Measurements from ENCODE around the gene CDK5R1.
A peak's percentile ranks its signal among the peaks of the same experiment; 100 is the strongest.

CDK5R1 gene

DNA sequence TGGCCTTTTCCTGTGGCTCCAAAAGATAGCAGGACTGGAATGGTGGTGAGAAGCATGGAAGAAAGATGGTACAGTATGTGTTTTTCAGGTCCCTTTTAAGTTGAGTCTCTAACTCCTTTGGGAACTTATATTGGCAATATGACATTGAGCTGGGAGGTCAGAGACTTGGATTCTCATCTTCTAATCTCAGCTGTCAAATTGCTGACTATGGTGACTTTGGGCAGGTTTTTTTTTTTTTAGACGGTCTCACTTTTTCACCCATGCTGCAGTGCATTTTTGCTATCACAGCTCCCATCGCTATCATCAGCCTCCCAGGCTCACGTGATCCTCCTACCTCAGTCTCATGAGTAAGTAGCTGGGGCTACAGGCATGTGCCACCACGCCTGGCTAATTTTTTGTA is 15.1 kb upstream of the CDK5R1 start:
- DNase-seq (ENCODE audit: low read depth), result no peak

DNA sequence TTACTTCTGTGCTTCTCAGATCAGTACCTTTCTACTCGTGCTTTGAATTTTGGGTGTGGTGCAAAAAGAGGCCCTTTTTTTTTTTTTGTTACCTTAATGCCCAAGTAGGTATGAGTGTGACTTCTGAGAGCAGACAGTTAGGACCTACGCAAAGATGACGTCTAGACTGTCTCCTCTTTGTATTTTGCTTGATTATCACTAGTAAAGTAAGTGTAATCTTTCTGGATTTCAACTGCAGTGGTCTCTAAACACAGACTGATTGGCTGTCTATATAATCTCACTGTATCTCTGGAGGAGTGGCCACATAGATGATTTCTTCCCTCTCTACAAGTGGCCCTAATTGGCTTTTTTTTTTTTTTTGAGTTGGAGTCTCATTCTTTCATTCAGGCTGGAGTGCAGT is 11.5 kb upstream of the CDK5R1 start:
- DNase-seq (ENCODE audit: low read depth), result no peak

DNA sequence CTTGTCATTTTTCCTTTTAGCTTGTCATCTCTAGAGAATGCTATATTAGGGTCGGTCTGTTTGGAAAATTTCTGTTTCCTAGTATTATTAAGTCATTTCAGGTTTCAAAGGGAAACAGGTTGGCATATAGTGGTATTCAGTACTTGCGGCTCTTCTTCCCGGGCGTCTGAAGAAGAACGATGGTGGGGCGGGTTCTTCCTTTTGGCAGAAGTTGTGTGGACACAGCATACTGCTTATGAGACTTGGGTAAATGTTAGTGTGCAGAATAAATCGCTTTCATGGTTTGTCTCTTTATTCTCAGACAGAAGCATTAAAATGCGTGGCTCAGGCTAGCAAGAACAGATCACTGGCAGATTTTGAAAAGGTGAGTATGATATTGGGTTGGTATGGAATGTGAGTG is 9.6 kb upstream of the CDK5R1 start:
- DNase-seq (ENCODE audit: low read depth), result no peak

DNA sequence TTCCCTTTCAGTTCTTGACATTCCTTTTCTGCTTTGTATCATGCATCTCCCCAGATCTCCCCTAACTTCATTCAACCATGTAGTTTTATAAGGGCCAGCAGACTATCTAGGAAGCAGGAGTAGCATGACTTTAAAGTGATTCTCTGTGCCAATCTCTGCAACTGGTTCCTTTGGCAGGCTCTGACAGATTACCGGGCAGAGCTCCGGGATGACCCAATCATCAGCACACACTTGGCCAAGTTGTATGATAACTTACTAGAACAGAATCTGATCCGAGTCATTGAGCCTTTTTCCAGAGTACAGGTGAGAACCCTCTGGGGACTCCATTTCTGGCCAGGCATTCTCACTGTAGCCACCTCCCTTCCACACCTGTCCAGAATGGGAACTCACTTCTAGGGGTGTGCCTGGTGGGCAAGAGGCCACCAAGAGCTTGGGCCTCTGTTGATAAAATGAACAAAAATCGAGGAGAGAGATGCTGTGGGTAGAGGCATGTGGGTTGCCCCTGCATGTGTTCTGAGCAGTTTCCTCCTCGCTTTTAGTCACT is 7.6 kb upstream of the CDK5R1 start:
- DNase-seq (ENCODE audit: low read depth), result no peak

DNA sequence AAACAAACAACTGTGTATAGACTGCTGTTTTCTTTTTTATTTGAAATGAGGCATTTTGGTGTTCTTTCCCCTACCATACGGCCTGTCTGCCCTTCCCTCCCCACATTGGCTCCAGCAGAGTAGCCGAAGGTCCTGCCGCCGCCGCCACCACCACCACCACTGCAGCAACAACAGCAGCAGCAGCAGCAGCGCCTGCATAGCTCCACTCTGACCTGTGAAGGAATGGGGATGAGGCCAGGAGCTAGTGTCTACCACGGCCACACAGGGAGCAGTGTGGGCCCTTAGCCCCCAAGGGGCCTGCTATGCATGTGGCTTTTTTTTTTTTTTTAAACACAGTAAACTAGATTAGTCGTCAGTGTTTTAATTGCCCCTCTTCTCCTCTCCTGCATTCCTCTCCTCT is 5.6 kb upstream of the CDK5R1 start:
- no peak for DNase-seq (ENCODE audit: low read depth)

DNA sequence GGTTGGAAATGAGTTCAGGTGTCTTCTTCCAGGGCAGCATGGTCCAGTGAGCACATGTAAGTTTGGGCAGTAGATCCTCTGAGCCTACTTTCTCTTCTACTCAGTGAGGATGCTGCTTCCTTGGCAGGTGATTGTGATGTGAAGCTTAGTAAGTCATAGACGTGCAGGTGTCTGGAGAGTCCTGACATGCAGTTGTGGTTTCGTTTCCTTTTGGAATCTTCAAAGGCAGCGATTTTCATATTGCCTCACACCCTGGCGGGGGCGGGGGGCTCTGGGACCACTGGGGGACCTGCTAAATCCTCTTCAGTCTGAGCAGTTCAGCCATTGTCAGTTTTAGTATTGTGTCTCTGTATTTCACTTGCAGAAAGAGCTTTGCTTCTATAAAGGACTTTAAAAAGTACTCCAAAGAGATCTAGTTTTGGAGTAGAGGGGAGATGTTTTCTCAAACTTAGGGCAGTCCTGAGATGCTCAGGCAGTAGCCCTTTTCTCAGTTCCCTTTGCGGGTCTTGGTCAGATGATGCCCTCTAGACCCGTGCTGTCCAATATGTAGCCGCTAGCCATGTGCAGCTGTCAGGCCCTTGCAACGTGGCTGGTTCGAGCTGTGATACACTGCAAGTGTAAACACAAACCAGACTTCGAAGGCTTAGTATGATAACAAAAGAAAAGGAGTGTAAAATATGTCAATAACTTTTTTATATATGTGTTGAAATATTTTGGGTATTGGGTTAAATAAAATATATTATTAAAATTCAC is 4.0 kb upstream of the CDK5R1 start:
- DNase-seq (ENCODE audit: low read depth), result no peak

DNA sequence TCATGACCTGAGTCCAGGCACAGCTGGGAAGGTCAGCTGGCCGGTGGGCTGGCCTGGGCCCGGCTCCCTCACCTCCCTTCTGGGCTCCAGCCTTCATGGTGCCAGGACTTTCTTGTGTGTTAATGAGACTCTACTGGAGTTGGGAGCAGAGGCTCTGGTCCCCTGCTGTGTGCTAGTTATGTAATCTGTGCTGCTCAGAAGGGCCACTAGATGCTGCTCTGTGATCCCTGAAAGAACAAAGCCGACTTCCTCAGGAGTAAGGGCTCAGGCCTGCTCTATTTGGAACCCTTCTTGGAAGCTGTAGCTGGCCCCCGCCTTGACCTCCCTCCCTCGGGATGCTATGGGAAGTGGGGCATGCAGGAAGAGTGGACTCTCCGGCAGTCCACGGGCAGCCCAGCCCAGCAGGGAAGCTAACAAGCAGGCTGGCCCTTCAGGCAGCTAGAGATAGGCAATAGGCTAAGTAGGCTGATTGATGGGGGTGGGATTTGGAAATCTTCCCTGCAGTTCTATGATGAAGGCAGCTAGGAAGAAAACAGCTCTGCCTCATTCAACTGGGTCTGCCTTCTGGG is 3.3 kb upstream of the CDK5R1 start:
- DNase-seq (ENCODE audit: low read depth), result peak; percentile 60

DNA sequence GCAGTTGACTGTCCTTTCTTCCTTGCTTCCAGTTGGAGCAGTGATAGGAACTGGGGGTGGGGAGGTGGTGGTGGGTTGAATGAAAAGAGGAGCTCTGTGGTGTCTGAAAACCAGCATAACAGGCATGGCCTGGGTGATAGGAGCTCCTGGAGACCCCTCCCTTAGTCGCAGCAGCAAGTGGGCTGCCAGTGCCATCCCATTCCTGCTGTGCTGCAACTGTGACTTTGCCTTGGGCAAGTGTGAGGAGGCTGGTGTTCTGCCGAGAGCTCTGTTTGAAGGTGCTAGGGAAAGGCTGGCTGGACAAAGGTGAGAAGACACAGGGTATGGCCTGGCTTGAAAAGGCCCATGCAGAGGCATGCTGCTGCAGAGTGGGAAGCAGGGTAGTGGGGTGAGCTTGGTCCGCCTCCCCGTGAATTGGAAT is 2.7 kb upstream of the CDK5R1 start:
- no peak for DNase-seq (ENCODE audit: low read depth)

DNA sequence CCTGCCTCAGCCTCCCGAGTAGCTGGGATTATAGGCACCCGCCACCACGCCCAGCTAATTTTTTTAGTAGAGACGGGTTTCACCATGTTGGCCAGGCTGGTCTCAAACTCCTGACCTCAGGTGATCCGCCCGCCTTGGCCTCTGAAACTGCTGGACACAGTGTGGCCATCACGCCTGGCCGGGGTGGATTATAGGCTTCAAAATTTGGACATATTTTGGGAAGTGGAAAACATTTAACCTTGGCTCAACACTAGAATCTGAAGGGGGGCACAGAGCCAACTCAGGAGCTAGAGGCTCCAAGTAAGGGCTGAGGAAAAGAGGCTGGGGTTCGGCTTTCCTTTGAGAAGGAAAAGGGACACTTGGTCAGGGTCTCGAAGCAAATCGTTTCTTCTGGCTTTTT is 2.2 kb upstream of the CDK5R1 start:
- no peak for DNase-seq (ENCODE audit: low read depth)

DNA sequence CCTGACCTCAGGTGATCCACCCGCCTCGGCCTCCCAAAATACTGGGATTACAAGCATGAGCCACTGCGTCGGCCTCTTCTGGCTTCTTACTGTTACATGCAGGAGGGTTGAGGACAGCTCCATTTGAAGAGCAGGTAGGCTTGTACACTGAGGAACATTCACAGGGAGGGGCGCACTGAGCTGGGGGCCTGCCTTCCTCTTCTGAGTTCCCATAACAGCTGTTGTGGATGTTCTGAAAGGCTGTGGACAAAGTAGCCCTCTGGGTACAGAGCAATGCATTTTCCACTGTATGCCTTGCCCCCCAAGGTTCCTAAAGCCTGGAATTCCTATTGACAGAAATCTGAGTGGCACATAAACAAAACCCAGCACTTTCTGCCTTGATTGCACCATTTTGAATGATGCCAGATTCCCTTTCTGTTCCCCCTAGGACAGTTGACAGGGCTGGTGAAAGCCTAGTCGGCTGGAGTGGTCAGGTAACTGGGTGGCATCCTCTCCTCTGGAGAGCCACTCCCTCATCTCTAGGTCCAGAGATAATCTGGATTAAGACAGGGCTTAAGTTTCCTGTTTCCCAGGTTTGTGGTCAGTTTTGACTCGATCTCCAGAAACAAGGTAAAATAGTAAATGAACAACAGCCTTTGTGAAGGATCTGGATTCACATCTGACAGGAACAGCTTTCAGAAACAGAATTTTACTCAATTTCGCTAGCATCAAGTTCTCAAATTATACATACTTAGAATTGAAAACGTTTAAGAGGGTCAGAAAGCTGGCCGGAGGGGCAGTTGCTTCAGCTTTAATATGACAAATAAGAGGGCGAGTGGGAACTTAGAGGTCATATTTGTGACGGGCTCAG is 1.3 kb upstream of the CDK5R1 start:
- DNase-seq (ENCODE audit: low read depth), result no peak

DNA sequence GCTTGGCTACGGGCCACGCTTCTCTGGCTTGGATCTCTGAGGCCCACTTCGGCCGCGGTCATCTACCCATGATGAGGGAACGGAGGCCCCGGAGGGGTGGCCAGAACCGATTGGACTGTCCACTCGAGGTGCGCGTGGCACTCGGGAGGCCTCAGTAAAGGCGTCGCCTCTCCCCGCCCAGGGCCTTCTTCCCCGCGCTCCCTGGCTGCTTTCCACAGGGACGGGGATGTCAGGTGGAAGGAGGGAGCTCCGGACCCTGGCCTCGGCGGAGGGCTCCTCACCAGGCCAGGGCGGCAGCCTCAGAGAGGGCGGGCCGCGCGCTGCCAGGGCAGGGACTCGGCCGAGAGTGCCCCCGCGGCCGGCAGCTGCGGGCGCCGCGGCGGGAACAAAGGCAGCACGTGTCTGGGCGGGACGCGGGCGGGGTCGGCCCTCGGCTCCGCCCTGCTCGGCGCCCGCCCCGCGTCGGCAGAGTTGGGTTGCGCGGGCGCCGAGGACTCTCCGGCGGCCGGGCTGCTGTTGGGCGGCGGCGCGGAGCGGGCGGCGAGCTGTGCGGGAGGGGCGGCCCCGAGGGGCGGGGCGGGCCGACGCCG is 587 bp upstream of the CDK5R1 start:
- DNase-seq (ENCODE audit: low read depth), result peak; percentile 23

DNA sequence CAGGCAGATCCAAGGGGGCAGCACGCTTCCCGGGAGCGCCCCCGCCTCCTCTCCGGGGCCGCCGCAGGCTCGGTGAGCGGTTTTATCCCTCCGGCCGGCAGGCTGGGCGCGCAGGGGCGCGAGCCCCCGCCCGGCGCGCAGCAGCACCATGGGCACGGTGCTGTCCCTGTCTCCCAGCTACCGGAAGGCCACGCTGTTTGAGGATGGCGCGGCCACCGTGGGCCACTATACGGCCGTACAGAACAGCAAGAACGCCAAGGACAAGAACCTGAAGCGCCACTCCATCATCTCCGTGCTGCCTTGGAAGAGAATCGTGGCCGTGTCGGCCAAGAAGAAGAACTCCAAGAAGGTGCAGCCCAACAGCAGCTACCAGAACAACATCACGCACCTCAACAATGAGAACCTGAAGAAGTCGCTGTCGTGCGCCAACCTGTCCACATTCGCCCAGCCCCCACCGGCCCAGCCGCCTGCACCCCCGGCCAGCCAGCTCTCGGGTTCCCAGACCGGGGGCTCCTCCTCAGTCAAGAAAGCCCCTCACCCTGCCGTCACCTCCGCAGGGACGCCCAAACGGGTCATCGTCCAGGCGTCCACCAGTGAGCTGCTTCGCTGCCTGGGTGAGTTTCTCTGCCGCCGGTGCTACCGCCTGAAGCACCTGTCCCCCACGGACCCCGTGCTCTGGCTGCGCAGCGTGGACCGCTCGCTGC is 832 bp downstream of the CDK5R1 start:
- no peak for DNase-seq (ENCODE audit: low read depth)

DNA sequence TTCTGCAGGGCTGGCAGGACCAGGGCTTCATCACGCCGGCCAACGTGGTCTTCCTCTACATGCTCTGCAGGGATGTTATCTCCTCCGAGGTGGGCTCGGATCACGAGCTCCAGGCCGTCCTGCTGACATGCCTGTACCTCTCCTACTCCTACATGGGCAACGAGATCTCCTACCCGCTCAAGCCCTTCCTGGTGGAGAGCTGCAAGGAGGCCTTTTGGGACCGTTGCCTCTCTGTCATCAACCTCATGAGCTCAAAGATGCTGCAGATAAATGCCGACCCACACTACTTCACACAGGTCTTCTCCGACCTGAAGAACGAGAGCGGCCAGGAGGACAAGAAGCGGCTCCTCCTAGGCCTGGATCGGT is 1.4 kb downstream of the CDK5R1 start:
- no peak for DNase-seq (ENCODE audit: low read depth)

DNA sequence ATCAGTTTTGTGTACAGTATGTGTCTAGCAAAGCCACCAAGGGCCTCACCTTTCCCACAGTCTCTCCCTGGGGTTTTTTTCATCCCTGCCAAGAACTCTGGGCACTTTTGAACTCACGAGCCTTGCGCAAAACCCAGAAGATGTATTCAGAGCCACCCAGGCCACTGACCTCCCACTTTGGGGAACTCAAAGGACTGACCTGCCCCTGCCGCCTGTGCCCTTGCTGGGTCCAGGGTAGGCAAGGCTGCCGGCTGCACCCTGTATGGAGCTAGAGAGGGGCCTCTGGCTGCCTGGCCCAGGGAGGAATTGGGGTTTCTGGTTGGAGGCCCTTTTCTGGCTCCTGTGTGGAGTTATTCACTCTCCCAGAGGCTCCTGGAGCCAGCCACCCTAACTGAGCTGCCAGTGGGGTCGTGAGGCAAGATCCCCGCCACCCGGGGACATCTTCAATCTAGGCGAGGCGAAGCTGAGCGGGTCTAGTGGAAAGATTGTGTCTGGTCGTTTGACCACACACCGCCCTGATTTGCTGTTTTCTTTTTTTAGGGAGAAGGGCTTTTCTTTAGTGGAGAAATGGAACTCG is 1.9 kb downstream of the CDK5R1 start:
- no peak for DNase-seq (ENCODE audit: low read depth)

DNA sequence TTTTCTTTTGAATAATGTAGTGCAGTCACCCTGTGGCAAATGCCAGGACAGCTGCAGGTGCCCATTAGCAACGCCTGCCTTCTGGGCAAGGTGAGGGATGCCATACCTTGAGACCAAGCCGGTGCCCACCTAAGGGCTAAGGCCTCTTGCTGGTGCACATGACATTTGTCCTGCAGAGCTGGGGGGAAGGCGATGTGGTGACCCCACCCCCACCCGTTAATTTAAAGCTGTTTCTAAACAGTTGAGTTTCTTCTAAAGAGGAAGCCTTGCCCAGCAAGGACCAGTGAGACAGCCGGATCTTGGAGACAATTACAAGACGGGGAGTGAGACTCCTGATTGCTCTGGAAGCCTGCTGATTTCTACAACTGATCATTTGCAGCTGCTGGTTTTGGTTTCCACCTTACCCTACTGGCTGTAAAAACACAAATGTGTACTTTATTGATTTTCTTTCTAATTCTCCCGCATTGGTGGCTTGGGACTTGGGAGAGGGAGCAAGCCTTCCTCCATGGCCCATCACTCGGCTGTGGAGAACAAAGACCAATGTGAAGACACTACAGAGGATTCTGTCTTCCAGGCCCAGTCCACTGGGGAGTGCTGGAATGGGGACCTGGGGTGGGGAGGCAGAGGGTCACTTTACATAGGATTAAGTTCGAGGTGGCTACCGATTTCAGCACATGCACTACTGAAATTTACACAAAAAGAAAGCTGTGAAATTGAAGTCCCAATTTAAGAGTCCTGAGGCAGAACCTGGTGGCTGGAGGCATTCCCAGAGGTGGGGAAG is 2.7 kb downstream of the CDK5R1 start:
- no peak for DNase-seq (ENCODE audit: low read depth)

DNA sequence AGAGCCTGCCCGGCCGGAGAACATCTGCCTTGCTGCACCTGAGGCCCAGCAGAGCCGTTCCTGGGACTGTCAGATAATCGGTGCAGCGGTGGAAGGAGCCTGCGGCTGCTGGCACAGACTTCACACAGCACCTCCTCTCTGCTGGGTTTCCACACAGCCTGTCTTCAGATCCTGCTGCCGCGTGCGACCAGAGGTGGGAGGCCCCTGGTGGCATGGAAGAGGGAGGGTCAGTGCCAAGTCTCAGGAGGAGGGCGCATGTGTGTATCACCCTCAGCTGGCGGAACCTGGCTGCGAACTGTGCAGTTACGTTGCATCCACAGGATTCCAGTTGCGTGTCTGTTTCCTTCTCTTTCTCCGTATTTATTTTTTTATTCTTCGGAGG is 3.3 kb downstream of the CDK5R1 start:
- no peak for DNase-seq (ENCODE audit: low read depth)

DNA sequence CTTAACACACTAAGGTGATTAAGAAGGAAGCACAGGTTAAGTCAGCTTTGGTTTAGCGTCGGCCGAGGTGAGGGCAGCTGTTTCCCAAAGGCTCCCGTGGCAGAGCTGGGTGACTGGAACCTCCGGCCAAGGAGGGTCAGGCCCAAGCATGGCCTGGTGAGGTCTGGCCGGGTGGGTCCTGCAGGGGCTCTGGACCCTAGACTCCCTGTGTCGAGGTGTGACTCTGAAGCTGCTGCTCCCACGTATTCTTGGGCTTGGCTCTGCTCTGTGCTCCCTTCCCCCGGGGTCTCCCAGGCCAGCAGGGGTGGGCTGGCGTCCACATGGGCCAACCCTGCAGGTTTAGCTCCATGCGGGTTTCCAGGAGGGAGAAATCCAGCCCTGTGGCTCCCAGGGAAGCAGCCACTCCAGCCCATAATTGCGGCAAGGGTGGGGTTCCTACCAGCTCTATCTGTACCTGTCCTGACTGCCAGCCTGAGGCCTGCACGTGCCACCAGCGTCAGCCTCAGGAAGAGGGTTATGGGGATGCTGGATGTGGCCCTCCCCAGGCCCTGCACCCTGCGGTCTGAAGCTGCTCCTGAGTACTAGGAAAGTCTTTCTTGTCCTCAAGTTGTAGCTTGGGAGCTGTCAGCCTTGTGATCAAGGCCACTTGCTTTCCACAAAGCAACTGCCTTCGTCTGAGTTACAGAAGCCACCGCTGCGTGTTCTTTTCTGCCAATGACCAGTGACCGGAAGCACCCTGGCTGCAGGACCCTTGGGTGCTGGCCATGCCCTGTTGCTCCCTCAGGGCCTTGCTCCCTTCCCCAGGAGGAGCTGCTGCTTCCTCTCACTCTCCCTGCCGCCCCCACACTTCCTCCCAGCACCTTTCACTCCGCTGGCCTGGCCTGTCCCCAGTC is 4.8 kb downstream of the CDK5R1 start:
- DNase-seq (ENCODE audit: low read depth), result no peak

DNA sequence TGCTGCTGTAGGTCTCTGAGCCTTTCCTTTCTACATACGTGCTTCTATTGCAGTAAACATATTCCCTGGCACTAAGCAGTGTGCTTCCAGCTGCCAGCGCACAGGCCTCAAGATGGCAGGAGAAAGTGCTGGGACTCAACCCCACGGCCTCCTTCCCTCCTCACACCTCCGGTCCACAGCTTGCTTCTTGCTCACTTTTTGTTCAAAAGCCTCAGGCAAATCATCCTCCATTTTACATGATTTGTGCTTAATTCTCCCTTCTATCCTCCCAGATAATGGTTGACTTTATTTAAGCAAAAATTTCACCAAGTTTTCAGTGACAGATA is 5.4 kb downstream of the CDK5R1 start:
- DNase-seq (ENCODE audit: low read depth), result no peak

DNA sequence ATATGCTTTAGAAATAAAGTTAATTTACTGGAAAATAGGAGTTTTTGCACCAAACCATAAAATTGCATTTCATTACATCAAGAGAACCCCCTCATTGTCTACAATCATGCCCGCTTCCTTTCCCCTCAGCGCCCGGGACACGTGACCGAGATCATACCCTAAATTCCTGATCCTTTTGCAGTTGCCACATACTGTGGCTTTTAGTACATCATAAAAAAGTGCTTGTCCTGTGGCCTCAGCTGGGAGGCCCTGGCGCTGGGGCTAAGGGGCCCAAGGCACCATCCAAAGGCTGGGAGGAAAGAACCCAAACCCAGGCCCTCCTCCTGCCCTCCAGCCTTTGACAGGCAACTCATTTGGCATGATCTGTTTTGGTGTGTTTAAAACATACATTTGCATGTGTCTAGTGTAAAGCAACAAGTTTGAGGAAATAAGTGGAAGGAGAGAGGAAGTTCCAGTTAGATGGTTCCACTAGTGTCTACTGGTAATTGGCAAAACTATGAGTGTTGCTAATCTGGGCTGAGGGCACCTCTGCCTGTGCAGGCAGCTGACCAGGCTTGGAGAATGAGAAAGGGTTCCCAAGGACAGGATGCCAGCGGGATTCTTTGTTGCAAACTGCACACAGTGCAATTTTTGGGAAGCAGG is 6.0 kb downstream of the CDK5R1 start:
- no peak for DNase-seq (ENCODE audit: low read depth)
